Activated CD4-positive, alpha-beta T cell treated with anti-CD3 and anti-CD28 coated beads, Interleukin-2, Interleukin-4, amounts not matched to agents 100 ng/mL and 50 ng/mL, durations not matched to agents 16 hours and 8 hours (primary cell): ENCODE measurements around the gene TUFM.
"Not testable (repeated sequence)": the region's sequence is repeated elsewhere in the genome, so short reads cannot be mapped to it uniquely, and the experiment has no call there.

Experiments used
- DNase-seq: peaks from one replicate; pipeline ENCODE4 v3.0.0-alpha.2; 2020; ENCODE audit warnings: low spot score

Gene TUFM

DNA sequence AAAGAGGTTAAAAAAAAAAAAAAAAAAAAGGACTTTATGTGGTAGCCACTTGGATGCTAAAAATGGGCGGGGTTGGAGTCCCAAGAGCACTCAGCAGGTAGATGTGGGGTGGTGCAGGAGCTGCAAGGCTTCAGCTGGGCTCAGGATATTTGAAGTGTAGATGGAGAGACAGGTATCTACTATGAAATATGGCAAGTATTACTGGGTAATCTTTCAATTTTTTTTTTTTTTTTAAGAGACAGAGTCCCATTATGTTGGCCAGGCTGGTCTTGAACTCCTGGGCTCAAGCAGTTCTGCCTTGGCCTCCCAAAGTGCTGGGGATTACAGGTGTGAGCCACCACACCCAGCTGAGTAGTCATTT lies 7.6 kb downstream of the TUFM start:
- no peak for DNase-seq

- no peak for DNase-seq
Observed at GRCh38 chr16:28837672-28838557, 8.2 kb downstream of the TUFM start.

DNA sequence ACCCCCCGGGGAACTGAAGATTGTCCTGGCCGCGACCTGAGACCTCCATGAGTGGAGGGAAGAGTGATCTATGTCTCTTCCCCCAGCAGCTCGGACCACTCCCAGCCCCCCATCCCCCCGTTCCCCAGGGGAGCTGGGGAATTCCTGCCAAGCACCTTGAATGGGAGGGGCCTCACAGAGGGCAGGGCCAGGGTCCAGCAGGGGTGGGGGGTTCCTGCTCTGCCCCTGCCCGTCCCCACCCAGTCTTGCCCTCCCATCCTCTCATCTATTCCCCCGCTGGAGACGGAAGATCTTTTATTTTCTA lies 9.4 kb downstream of the TUFM start:
- no peak for DNase-seq

- DNase-seq: no peak
Observed at GRCh38 chr16:28835864-28836760, 10.0 kb downstream of the TUFM start.

GRCh38 chr16:28834873-28835863 lies 11.0 kb downstream of the TUFM start:
- no peak for DNase-seq

DNA sequence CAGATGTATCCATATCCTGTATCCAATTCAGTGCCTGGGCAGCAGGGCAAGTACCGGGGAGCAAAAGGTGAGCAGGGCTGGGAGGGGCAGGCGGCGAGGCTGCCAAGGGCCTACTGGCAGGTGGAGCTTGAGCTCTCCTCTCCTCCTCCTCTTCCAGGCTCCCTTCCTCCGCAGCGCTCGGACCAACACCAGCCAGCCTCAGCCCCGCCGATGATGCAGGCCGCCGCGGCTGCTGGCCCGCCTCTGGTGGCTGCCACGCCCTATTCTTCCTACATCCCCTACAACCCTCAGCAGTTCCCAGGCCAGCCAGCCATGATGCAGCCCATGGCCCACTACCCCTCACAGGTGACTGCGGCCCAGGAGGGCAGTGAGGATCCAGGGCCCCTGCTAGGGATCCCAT lies 11.8 kb downstream of the TUFM start:
- no peak for DNase-seq

- DNase-seq: no peak
Observed at GRCh38 chr16:28830531-28830930, 15.6 kb downstream of the TUFM start.

DNA sequence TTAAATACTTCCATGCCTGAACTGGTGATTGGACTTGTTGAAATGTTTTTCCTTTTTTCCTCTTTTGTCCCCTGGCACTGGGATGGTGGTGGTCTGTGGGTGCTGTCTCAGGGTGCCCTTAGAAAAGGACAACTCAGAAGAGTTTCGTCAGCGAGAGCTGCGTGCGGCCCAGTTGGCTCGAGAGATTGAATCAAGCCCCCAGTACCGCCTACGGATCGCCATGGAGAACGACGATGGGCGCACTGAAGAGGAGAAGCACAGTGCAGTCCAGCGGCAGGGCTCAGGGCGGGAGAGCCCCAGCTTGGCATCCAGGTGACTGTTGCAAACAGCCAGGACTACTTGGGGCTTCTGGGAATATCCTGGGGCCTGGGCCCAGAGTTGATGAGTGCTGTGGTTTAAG lies 16.4 kb downstream of the TUFM start:
- DNase-seq: no peak

DNA sequence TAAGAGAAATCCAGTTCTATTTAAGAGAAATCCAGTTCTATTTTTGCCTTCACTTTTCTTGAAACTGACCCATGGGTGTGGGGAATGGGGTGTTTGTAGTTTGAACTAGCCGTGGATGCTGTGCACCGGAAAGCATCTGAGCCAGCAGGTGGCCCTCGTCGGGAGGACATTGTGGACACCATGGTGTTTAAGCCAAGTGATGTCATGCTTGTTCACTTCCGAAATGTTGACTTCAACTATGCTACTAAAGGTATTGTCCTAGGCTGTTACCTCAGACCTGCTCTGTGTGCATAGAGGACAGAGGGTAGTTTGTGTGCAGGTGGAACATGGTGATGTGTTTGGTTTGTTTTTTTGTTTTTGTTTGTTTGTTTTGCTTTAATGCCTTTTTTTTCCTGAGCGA lies 20.0 kb downstream of the TUFM start:
- DNase-seq: no peak

- no peak for DNase-seq
Observed at GRCh38 chr16:28824717-28824973, 21.5 kb downstream of the TUFM start.

GRCh38 chr16:28823873-28824716 lies 22.1 kb downstream of the TUFM start:
- DNase-seq: peak; percentile 98

GRCh38 chr16:28823291-28823872 lies 22.8 kb downstream of the TUFM start:
- no peak for DNase-seq

DNA sequence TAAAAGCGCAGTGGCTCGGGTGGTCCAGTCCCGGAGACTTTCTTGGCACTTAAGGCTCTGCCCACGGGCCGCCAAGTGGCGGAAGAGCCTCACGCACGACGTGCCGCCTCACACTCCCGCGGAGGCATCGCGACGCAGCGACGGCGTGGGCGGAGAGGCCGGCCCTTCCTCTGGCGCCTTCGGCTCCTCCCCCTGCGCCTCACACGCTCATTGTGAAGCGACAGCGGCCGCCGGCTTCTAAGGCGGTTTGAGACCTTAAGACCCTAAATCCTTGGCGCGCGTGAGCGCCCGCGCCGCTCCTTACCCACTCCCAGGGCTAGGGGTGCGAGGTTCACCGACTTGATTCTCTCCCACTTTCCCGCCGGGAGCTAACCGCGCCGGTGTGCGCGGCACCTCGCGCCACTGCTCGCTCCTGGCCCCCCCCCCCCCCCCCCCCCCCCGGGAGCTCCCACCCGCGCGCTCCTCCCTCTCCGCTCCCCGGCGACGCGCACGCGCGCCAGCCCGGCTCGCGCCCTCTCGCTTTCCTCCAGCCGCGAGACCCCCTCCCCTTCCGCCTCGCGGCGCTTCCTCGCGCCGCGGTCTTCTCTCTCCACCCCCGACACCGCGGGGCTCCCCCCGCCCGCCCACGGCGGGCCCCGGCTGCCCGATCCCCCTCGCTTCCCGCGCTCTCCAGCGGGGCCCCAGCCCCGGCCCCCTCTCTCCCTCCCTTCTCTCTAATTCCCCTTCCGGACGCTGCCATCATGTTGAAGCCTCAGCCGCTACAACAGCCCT lies 23.4 kb downstream of the TUFM start, which contains the start of gene ATXN2L:
TSS of gene ATXN2L (plus strand) at position 480 of the 771 bp plus-strand sequence. CDS start at position 741, 261 bp downstream.
- DNase-seq: peak; percentile 94

GRCh38 chr16:28821874-28822519 lies 24.2 kb downstream of the TUFM start:
- DNase-seq: no peak

DNA sequence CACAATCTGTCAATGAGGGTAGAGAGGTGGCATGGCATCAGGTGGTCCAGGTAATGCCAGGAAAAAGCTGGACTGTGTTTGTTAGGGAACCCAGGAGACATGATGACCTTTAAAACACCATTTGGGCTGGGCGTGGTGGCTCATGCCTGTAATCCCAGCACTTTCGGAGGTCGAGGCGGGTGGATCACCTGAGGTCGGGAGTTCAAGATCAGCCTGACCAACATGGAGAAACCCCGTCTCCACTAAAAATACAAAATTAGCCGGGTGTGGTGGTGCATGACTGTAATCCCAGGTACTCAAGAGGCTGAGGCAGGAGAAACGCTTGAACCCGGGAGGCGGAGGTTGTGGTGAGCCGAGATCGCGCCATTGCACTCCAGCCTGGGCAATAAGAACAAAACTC lies 25.6 kb downstream of the TUFM start:
- DNase-seq: not testable (repeated sequence)

GRCh38 chr16:28820016-28820415 lies 26.1 kb downstream of the TUFM start:
- no peak for DNase-seq

GRCh38 chr16:28807445-28808120 lies 38.6 kb downstream of the TUFM start:
- DNase-seq: not testable (repeated sequence)

- peak; percentile 86 for DNase-seq
Observed at GRCh38 chr16:28802235-28803019, 43.7 kb downstream of the TUFM start.
